Mammary epithelial cell (primary cell): ENCODE data around the gene PXT1.

ENCODE experiments used
- EZH2 ChIP-seq: IDR thresholded peaks from 2 replicates; pipeline ENCODE4 v1.6.1; 2012; ENCODE audit warnings: low read length, inconsistent platforms, borderline replicate concordance
- TF ChIP-seq, protein P1 (sequence below), 2 donors: IDR thresholded peaks in 1 of 2; conservative IDR thresholded peaks in 1 of 2; 2 replicates each; pipeline ENCODE4 v1.5.1; 2011 to 2012; ENCODE audit warnings: inconsistent platforms in 2 of 2, low read length in 2 of 2, mild to moderate bottlenecking in 2 of 2, control low read depth in 1 of 2, low read depth in 1 of 2; ENCODE audit not compliant: insufficient read depth in 1 of 2; ENCODE audit errors: extremely low read depth in 1 of 2

DNA sequence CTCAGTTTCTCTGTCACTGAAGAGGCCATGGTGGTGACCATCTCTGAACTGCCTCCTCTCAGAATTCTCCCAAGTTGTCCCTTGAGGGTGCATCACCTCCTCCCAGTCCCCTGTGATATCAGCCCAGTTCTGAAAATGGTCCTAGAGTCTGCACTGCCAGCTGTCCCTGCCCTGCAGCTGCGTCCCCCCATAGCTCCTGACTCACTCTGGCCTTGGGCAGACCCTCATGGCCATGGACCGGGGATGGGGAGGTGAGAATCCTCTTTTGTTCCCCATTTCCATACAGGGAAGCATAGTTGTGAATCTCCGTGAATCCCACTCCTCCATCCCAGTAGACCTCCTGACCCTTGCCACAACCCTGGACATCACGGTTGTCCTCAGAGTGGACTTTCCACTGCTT, 59.7 kb downstream of the PXT1 start:
- no peak for TF ChIP-seq EZH2
- TF ChIP-seq, protein P1, sequence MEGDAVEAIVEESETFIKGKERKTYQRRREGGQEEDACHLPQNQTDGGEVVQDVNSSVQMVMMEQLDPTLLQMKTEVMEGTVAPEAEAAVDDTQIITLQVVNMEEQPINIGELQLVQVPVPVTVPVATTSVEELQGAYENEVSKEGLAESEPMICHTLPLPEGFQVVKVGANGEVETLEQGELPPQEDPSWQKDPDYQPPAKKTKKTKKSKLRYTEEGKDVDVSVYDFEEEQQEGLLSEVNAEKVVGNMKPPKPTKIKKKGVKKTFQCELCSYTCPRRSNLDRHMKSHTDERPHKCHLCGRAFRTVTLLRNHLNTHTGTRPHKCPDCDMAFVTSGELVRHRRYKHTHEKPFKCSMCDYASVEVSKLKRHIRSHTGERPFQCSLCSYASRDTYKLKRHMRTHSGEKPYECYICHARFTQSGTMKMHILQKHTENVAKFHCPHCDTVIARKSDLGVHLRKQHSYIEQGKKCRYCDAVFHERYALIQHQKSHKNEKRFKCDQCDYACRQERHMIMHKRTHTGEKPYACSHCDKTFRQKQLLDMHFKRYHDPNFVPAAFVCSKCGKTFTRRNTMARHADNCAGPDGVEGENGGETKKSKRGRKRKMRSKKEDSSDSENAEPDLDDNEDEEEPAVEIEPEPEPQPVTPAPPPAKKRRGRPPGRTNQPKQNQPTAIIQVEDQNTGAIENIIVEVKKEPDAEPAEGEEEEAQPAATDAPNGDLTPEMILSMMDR (conservative IDR thresholded peaks at IDR 0.05 in 1 of 2, IDR thresholded peaks at IDR 0.05 in 1 of 2; ENCODE audit: extremely low read depth in 1 of 2, insufficient read depth in 1 of 2, low read depth in 1 of 2, low read length in 2 of 2), result no peak
